Panc1 (cell line): ENCODE data around the gene MYL10. TPM values are rescaled to one million over a fixed set of nuclear protein-coding genes. Genes with fewer than 3 reads are reported as not detected.

ENCODE experiments used
- ATAC-seq: fragments of 200-7000 bp; cut with Tn5 transposase; 2 replicates; pipeline ENCODE4 v1.9.1; 2020; ENCODE audit warnings: mild to moderate bottlenecking, moderate library complexity
- BruUV-seq: library from RNA; stranded (reverse); fragments of 400-500 nt; replicated peaks from 2 replicates; lab custom pipeline; 2021; lab: Mats Ljungman, UMichigan
- CTCF ChIA-PET: fragments of 300-600 bp; sonication (Branson Sonifier 250); formaldehyde crosslinking; loops from one replicate; lab custom pipeline; 2022; ENCODE audit warnings: antibody characterized with exemption; lab: Charles Lee
- POLR2A ChIA-PET: fragments of 300-600 bp; sonication (Branson Sonifier 250); formaldehyde crosslinking; loops from one replicate; lab custom pipeline; 2022; ENCODE audit warnings: antibody characterized with exemption; lab: Charles Lee
- DNase-seq: peaks from one replicate; pipeline ENCODE4 v3.0.0-alpha.2; 2010; ENCODE audit warnings: low read depth, low spot score
- H3K27ac ChIP-seq: 2 replicates; pipeline ENCODE4 v1.5.1; 2011; ENCODE audit warnings: mild to moderate bottlenecking, low read length, inconsistent platforms
- H3K27me3 ChIP-seq: fragments of 200-500 bp; sonication (Bioruptor generic); 2 replicates; pipeline ENCODE4 v1.6.0; 2014; ENCODE audit warnings: low read length, inconsistent platforms; ENCODE audit not compliant: control insufficient read depth, insufficient read depth
- H3K36me3 ChIP-seq: fragments of 200-500 bp; sonication (Bioruptor generic); 2 replicates; pipeline ENCODE4 v1.5.1; 2014; ENCODE audit warnings: inconsistent platforms, mild to moderate bottlenecking, low read length, moderate library complexity; ENCODE audit not compliant: control insufficient read depth, insufficient read depth
- H3K4me1 ChIP-seq: 2 replicates; pipeline ENCODE4 v1.5.1; 2011; ENCODE audit warnings: inconsistent platforms, mild to moderate bottlenecking, low read length, moderate library complexity; ENCODE audit not compliant: control insufficient read depth, insufficient read depth
- H3K4me3 ChIP-seq, 2 experiments: 2 replicates each; pipeline ENCODE4 v1.5.1; 2011 to 2012; ENCODE audit warnings: low read depth in 2 of 2, low read length in 2 of 2, mild to moderate bottlenecking in 2 of 2, inconsistent platforms in 1 of 2, moderate library complexity in 1 of 2
- H3K9me3 ChIP-seq: fragments of 200-500 bp; sonication (Bioruptor generic); 2 replicates; pipeline ENCODE4 v1.5.1; 2014; ENCODE audit warnings: low read depth, mild to moderate bottlenecking, inconsistent platforms, low read length, moderate library complexity; ENCODE audit not compliant: control insufficient read depth, insufficient read depth
- POLR2AphosphoS5 ChIP-seq: IDR thresholded peaks from 2 replicates; pipeline ENCODE4 v1.6.1; 2012; ENCODE audit warnings: mild to moderate bottlenecking, low read depth, low read length, moderate library complexity
- REST ChIP-seq, 2 experiments: IDR thresholded peaks; 2 replicates each; pipeline ENCODE4 v1.6.1; 2011 to 2012; ENCODE audit warnings: low read depth in 2 of 2, control low read depth in 1 of 2, low read length in 1 of 2, mild to moderate bottlenecking in 1 of 2, moderate library complexity in 1 of 2; ENCODE audit not compliant: insufficient read depth in 1 of 2
- SIN3A ChIP-seq: IDR thresholded peaks from 2 replicates; pipeline ENCODE4 v1.6.1; 2012; ENCODE audit warnings: low read depth, mild to moderate bottlenecking, low read length, moderate library complexity, borderline replicate concordance; ENCODE audit not compliant: insufficient read depth
- TCF7L2 ChIP-seq: IDR thresholded peaks from 2 replicates; pipeline ENCODE4 v1.6.1; 2011; ENCODE audit warnings: mild to moderate bottlenecking, low read depth, low read length, inconsistent platforms
- in situ Hi-C: cut with HindIII; loops from 2 replicates; pipeline ENCODE4 v1.10.0; 2016; ENCODE audit warnings: low sequenced_read_pairs, low pct_unique_long_range_greater_than_20kb
- intact Hi-C: fragments of 100-400 bp; cut with micrococcal nuclease; formaldehyde crosslinking; loops from one replicate; pipeline ENCODE4 v1.10.0; 2022; ENCODE audit not compliant: unreplicated experiment
- total RNA-seq: library from RNA; stranded (reverse); gene quantifications from one replicate; pipeline ENCODE4 v1.2.1, GENCODE V29; 2021; ENCODE audit not compliant: unreplicated experiment
- TF ChIP-seq, protein P1 (sequence below): fragments of 450-650 bp; IDR thresholded peaks from 2 replicates; pipeline ENCODE4 v1.5.1; 2017; ENCODE audit warnings: mild to moderate bottlenecking

The MYL10 gene
- total RNA-seq, 1 experiment from 2014 or later = not detected

GRCh38 chr7:101671371-101672356 is 42.6 kb upstream of the MYL10 start:
- Histone ChIP-seq H3K27me3 (no peaks in the 10 kb centered on the region), H3K4me1 (no peaks in the 10 kb centered on the region), H3K4me3 (no peak overlapping the region), H3K36me3 (no peaks in the 10 kb centered on the region), H3K27ac (no peak overlapping the region), H3K9me3 (no peaks in the 10 kb centered on the region)
- DNase-seq (no peak), ATAC-seq (peak; percentile 26; the same call in 1 of the 2 replicates)
- no TSS peak for BruUV-seq
- CTCF ChIA-PET = no interaction called here
- POLR2A ChIA-PET = no interaction called here
- in situ Hi-C loops (no loop called here), intact Hi-C loops (no loop called here)
- TF ChIP-seq TCF7L2 (no peak), SIN3A (no peak), REST (IDR thresholded peaks at IDR 0.05; ENCODE audit: insufficient read depth in 1 of 2, low read depth in 2 of 2, low read length in 1 of 2) (no peak), POLR2AphosphoS5 (no peak)

DNA sequence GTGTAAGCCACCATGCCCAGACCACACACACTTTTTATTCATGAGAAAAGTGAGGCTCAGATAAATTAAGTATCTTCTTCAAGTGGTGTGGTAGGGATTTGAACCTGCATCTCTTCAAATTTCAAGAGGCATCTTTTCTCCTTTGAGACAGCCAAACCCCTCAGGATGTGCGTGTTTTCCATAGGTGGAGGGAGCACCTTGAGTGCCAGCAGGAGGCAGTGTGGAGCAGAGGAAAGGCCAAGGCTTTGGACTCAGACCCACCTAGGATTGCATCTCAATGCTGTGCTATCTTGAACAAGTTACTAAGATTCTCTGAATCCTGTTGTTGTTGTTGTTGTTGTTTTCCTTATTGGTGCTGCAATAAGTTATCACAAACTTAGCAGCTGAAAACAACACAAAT is 40.2 kb upstream of the MYL10 start:
- intact Hi-C loops (no loop called here), in situ Hi-C loops (no loop called here)
- Histone ChIP-seq H3K27ac (no peak overlapping the region), H3K27me3 (no peaks in the 10 kb centered on the region), H3K4me1 (no peaks in the 10 kb centered on the region), H3K9me3 (no peaks in the 10 kb centered on the region), H3K4me3 (no peak overlapping the region), H3K36me3 (no peaks in the 10 kb centered on the region)
- no peak for DNase-seq
- ATAC-seq = no peak
- POLR2A ChIA-PET = no interaction called here
- CTCF ChIA-PET = no interaction called here
- BruUV-seq = no TSS peak
- TF ChIP-seq SIN3A (no peak), REST (IDR thresholded peaks at IDR 0.05; ENCODE audit: insufficient read depth in 1 of 2, low read depth in 2 of 2, low read length in 1 of 2) (no peak), TCF7L2 (no peak), POLR2AphosphoS5 (no peak)
- TF ChIP-seq, protein P1, sequence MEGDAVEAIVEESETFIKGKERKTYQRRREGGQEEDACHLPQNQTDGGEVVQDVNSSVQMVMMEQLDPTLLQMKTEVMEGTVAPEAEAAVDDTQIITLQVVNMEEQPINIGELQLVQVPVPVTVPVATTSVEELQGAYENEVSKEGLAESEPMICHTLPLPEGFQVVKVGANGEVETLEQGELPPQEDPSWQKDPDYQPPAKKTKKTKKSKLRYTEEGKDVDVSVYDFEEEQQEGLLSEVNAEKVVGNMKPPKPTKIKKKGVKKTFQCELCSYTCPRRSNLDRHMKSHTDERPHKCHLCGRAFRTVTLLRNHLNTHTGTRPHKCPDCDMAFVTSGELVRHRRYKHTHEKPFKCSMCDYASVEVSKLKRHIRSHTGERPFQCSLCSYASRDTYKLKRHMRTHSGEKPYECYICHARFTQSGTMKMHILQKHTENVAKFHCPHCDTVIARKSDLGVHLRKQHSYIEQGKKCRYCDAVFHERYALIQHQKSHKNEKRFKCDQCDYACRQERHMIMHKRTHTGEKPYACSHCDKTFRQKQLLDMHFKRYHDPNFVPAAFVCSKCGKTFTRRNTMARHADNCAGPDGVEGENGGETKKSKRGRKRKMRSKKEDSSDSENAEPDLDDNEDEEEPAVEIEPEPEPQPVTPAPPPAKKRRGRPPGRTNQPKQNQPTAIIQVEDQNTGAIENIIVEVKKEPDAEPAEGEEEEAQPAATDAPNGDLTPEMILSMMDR = no peak
